IMR-90 (cell line): Measurements from ENCODE around the gene EIF2AK2. TPM values are rescaled to one million over a fixed set of nuclear protein-coding genes. Genes with fewer than 3 reads are reported as not detected.

Experiments
- ATAC-seq: fragments of 200-7000 bp; cut with Tn5 transposase; 2 replicates; pipeline ENCODE4 v1.9.1; 2020; ENCODE audit warnings: low read depth, mild to moderate bottlenecking, moderate library complexity
- BruUV-seq: library from RNA; stranded (reverse); fragments of 400-500 nt; replicated peaks from 2 replicates; lab custom pipeline; 2021; lab: Mats Ljungman, UMichigan
- CTCF ChIA-PET: fragments of 300-600 bp; formaldehyde crosslinking; extraction: SDS; loops from one replicate; lab custom pipeline; 2021; ENCODE audit warnings: antibody characterized with exemption; lab: Yijun Ruan, JAX
- POLR2A ChIA-PET: fragments of 300-600 bp; sonication (Branson Sonifier 250); formaldehyde crosslinking; loops from one replicate; lab custom pipeline; 2022; ENCODE audit warnings: antibody characterized with exemption; ENCODE audit not compliant: unreplicated experiment; lab: Charles Lee
- DNase-seq: peaks from one replicate; pipeline ENCODE4 v3.0.0; 2013
- H2AFZ ChIP-seq: replicated peaks from 2 replicates; pipeline ENCODE3; 2013; ENCODE audit warnings: low read length, mild to moderate bottlenecking; ENCODE audit not compliant: poor library complexity
- H2AK5ac ChIP-seq: 2 replicates; pipeline ENCODE4 v1.6.1; 2013; ENCODE audit warnings: low read depth, low read length, inconsistent platforms
- H2AK9ac ChIP-seq: replicated peaks from 2 replicates; pipeline ENCODE3; 2013; ENCODE audit warnings: mild to moderate bottlenecking, low read depth, low read length, moderate library complexity; ENCODE audit not compliant: poor library complexity
- H2BK120ac ChIP-seq: 2 replicates; pipeline ENCODE4 v1.6.1; 2013; ENCODE audit warnings: low read depth, low read length, inconsistent platforms
- H2BK15ac ChIP-seq: 3 replicates; pipeline ENCODE4 v1.6.1; 2013; ENCODE audit warnings: low read depth, low read length, inconsistent platforms
- H2BK20ac ChIP-seq: 2 replicates; pipeline ENCODE4 v1.6.1; 2013; ENCODE audit warnings: low read depth, mild to moderate bottlenecking, inconsistent platforms, low read length, moderate library complexity
- H2BK5ac ChIP-seq: 2 replicates; pipeline ENCODE4 v1.6.1; 2013; ENCODE audit warnings: mild to moderate bottlenecking, low read depth, low read length, inconsistent platforms; ENCODE audit not compliant: poor library complexity, severe bottlenecking
- H3K14ac ChIP-seq: replicated peaks from 2 replicates; pipeline ENCODE4 v1.6.1; 2013; ENCODE audit warnings: low read depth, low read length, inconsistent platforms
- H3K18ac ChIP-seq: 2 replicates; pipeline ENCODE4 v1.6.1; 2013; ENCODE audit warnings: low read depth, low read length, control low read depth
- H3K23ac ChIP-seq: 2 replicates; pipeline ENCODE4 v1.6.1; 2013; ENCODE audit warnings: low read depth, low read length, inconsistent platforms
- H3K27ac ChIP-seq: 2 replicates; pipeline ENCODE4 v1.5.1; 2013; ENCODE audit warnings: mild to moderate bottlenecking, control low read depth, low read length; ENCODE audit not compliant: insufficient read depth
- H3K27me3 ChIP-seq: 2 replicates; pipeline ENCODE4 v1.6.1; 2013; ENCODE audit warnings: low read length; ENCODE audit not compliant: control insufficient read depth, insufficient read depth
- H3K36me3 ChIP-seq: 2 replicates; pipeline ENCODE4 v1.6.1; 2013; ENCODE audit warnings: low read length, mixed read lengths; ENCODE audit not compliant: control insufficient read depth, insufficient read depth
- H3K4ac ChIP-seq: 2 replicates; pipeline ENCODE4 v1.6.1; 2013; ENCODE audit warnings: low read depth, low read length, inconsistent platforms
- H3K4me1 ChIP-seq: 2 replicates; pipeline ENCODE4 v1.6.1; 2013; ENCODE audit warnings: low read length, mixed read lengths; ENCODE audit not compliant: control insufficient read depth, insufficient read depth
- H3K4me2 ChIP-seq: 2 replicates; pipeline ENCODE4 v1.6.1; 2013; ENCODE audit warnings: low read depth, mild to moderate bottlenecking, control low read depth, low read length, moderate library complexity
- H3K4me3 ChIP-seq: 2 replicates; pipeline ENCODE4 v1.5.1; 2013; ENCODE audit warnings: low read depth, mild to moderate bottlenecking, control low read depth, low read length, moderate library complexity; ENCODE audit not compliant: insufficient read depth
- H3K56ac ChIP-seq: 2 replicates; pipeline ENCODE4 v1.6.1; 2013; ENCODE audit warnings: low read length, inconsistent platforms; ENCODE audit not compliant: insufficient read depth; ENCODE audit errors: extremely low read depth
- H3K79me1 ChIP-seq, 2 experiments: 2 replicates each; pipeline ENCODE4 v1.6.1; 2013; ENCODE audit warnings: low read length in 2 of 2, inconsistent platforms in 1 of 2, low read depth in 1 of 2
- H3K9ac ChIP-seq: 2 replicates; pipeline ENCODE4 v1.6.1; 2013; ENCODE audit warnings: low read depth, low read length, control low read depth
- H3K9me1 ChIP-seq: 2 replicates; pipeline ENCODE4 v1.6.1; 2013; ENCODE audit warnings: low read length, inconsistent platforms; ENCODE audit not compliant: insufficient read depth
- H3K9me3 ChIP-seq: 2 replicates; pipeline ENCODE4 v1.6.1; 2013; ENCODE audit warnings: low read length; ENCODE audit not compliant: control insufficient read depth, insufficient read depth
- H4K20me1 ChIP-seq: 2 replicates; pipeline ENCODE4 v1.6.1; 2013; ENCODE audit warnings: low read length, inconsistent platforms; ENCODE audit not compliant: insufficient read depth
- H4K5ac ChIP-seq: 2 replicates; pipeline ENCODE4 v1.6.1; 2013; ENCODE audit warnings: mild to moderate bottlenecking, low read depth, low read length, control low read depth
- H4K8ac ChIP-seq, 2 experiments: 2 replicates each; pipeline ENCODE4 v1.6.1; 2013; ENCODE audit warnings: low read depth in 2 of 2, low read length in 2 of 2, control low read depth in 1 of 2, inconsistent platforms in 1 of 2
- H4K91ac ChIP-seq: 2 replicates; pipeline ENCODE4 v1.6.1; 2013; ENCODE audit warnings: low read depth, low read length, inconsistent platforms; ENCODE audit not compliant: insufficient read depth
- BHLHE40 ChIP-seq: fragments of 150-350 bp; IDR thresholded peaks from 2 replicates; pipeline ENCODE4 v1.6.1; 2016; ENCODE audit warnings: mild to moderate bottlenecking, low read depth, low read length
- CEBPB ChIP-seq: IDR thresholded peaks from 2 replicates; pipeline ENCODE4 v1.6.1; 2012; ENCODE audit warnings: low read depth, low read length, improper control_type of control experiment
- POLR2A ChIP-seq: IDR thresholded peaks from 2 replicates; pipeline ENCODE4 v1.6.1; 2012; ENCODE audit warnings: mild to moderate bottlenecking, low read depth, low read length
- RCOR1 ChIP-seq: IDR thresholded peaks from 2 replicates; pipeline ENCODE4 v1.6.1; 2012; ENCODE audit warnings: mild to moderate bottlenecking, low read length, improper control_type of control experiment; ENCODE audit not compliant: insufficient replicate concordance
- SMC3 ChIP-seq: fragments of 150-350 bp; IDR thresholded peaks from 2 replicates; pipeline ENCODE4 v1.6.1; 2016; ENCODE audit warnings: low read depth, mild to moderate bottlenecking, antibody characterized with exemption, low read length, moderate library complexity
- WGBS, 2 experiments: methylation state at CpG; one replicate each; pipeline versions ENCODE4 v1.1.5 to v1.1.7; 2013; ENCODE audit warnings: missing lambda C conversion rate in 2 of 2; ENCODE audit not compliant: insufficient read length in 1 of 2; ENCODE audit errors: extremely low coverage in 2 of 2; 5-methylcytosine and 5-hydroxymethylcytosine counted together
- dilution Hi-C: fragments of 300-500 bp; cut with HindIII; formaldehyde crosslinking; loops from one replicate; pipeline ENCODE4 v1.14.3; 2018; ENCODE audit warnings: low sequenced_read_pairs; ENCODE audit not compliant: unreplicated experiment
- in situ Hi-C: fragments of 300-500 bp; cut with MboI; formaldehyde crosslinking; loops from 3 replicates; pipeline ENCODE4 v1.14.3; 2019; ENCODE audit warnings: low sequenced_read_pairs, inconsistent platforms, mixed read lengths
- intact Hi-C: fragments of 100-400 bp; cut with micrococcal nuclease; formaldehyde crosslinking; loops from 2 replicates; pipeline ENCODE4 v1.10.0; 2022
- polyA plus RNA-seq, 3 experiments: library from polyadenylated mRNA; depleted of rRNA; stranded (reverse); fragments of >200 nt; gene quantifications; 2 replicates each; pipeline ENCODE4 v1.2.3, GENCODE V29; 2012; ENCODE audit warnings: low replicate concordance in 1 of 3
- total RNA-seq: library from RNA; depleted of rRNA; stranded (reverse); fragments of >200 nt; gene quantifications from 2 replicates; pipeline ENCODE4 v1.2.3, GENCODE V29; 2012

The EIF2AK2 gene
- total and polyA plus RNA-seq, 2 of the 4 experiments (the other 2 are of a cell fraction): 10.2 to 16.8 TPM

- no peak overlapping the region for H3K4me3 ChIP-seq
- intact Hi-C loops: no loop called here
- POLR2A ChIA-PET: no interaction called here
Observed at GRCh38 chr2:37117566-37117965, 39.2 kb downstream of the EIF2AK2 start.

More at GRCh38 chr2:37117566-37117965, 39.2 kb downstream of the EIF2AK2 start:
- WGBS, 2 experiments: no CpG with 5 or more reads among the region's 1 CpG
- in situ Hi-C loops (no loop called here), dilution Hi-C loops (no loop called here)
- DNase-seq (no peak), ATAC-seq (no peak)
- Histone ChIP-seq H2BK20ac (no peak overlapping the region), H2AK9ac (no peak overlapping the region), H3K56ac (no peak overlapping the region), H2BK15ac (no peak overlapping the region), H3K4me1 (no peaks in the 10 kb centered on the region), H4K5ac (no peak overlapping the region), H3K14ac (no peak overlapping the region), H4K20me1 (no peaks in the 10 kb centered on the region), H3K23ac (no peak overlapping the region), H3K9me3 (no peaks in the 10 kb centered on the region), H3K18ac (no peak overlapping the region), H2BK120ac (no peak overlapping the region), H3K36me3 (peaks cover 34% of the 10 kb centered on the region), H2AK5ac (no peak overlapping the region), H3K27ac (no peak overlapping the region), H3K79me1 (peaks cover 0 to 4% of the 10 kb centered on the region in 2 experiments; a peak in 3 of 4 replicates), H3K27me3 (no peaks in the 10 kb centered on the region), H4K91ac (no peak overlapping the region), H3K4ac (no peak overlapping the region), H4K8ac (no peak overlapping the region), H3K4me2 (no peak overlapping the region), H3K9ac (no peak overlapping the region), H2AFZ (no peak overlapping the region), H3K9me1 (0 out of 2 replicates have a peak, but pooled peaks cover 2% of the 10 kb centered on the region), H2BK5ac (no peak overlapping the region)
- TF ChIP-seq BHLHE40 (no peak), RCOR1 (no peak), SMC3 (no peak), CEBPB (no peak), POLR2A (no peak)
- BruUV-seq: no TSS peak
- CTCF ChIA-PET: no interaction called here
